Activated gamma-delta T cell (primary cell): ENCODE data around the gene ZNF407.

Source experiments
- DNase-seq: peaks from one replicate; lab custom pipeline; 2025; lab: John Stamatoyannopoulos, UW

ZNF407 gene

GRCh38 chr18:75053028-75053629 is 455.5 kb downstream of the ZNF407 start:
- no peak for DNase-seq

DNA sequence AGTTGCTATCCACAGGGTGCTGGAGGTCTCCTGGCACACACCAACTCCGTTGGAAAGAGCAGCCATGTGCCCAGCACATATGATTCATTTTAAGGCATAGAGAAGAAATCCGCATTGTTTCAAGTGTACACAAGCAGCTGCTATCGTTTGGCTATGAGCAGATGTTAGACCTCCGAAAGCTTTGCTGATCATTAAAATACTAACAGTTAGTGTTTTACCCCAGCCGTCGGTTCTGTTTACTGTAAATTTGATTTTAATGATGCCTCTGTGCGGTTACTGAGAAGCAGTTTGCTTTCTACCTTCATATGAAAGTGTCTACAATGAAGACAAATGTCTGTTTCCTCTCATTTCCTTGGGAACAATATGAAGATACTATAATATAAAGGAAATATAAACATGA is 456.4 kb downstream of the ZNF407 start:
- DNase-seq: no peak

DNA sequence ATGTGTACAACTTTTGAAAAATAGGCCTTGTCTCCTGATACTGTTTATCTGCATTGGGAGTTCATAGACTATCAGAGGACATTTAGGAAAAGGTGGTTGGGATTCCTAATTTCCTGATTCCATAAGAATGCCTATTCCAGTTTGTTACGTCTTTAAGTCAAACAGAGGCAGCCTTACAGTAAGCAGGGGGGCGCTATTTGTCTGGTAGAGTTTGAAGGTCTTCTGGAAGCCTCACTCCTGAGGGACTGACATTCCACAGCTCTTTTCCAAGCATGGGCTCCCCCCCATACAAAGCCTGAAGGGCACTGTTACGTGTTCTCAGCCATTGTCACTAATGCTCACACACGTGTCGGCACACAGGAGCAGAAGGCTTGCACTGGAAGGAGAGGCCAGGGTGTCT is 456.9 kb downstream of the ZNF407 start:
- DNase-seq: no peak

DNA sequence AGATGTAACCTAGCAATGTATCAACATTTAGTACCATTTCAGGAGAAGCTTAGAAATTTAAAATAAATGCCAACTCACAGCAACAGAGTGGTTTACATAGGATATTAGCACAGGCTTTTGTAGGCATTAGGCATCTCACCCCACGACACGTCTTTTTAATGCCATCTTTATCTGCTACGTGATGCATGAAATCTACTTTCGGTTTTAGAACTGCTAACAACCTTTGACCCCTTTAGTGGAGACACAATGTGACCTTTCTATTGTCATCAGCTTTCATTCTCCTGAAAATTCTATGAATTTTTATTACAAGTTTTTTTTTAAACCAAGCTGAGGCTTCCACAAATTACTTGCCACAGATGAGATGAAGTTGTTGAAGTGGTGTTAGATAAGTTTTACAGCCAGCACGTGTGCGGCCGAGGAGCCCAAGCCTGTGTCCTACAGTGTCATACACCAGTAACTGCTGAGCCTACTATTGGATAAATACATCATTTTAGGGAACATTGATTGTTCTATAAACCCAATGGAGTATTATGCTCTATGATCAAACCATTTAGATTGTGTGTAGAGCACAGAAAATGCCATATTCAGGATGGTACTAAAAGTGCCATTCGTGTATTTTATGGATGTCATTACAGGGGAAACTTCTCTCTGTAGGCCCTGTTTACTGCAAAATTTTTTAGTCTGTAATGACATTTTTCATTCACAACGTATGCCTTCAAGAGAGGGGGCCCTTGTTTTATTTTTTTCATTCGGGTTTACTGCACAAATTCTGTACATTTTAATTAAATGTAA is 459.7 kb downstream of the ZNF407 start:
- no peak for DNase-seq

GRCh38 chr18:75060185-75060584 is 462.5 kb downstream of the ZNF407 start:
- no peak for DNase-seq

GRCh38 chr18:75062297-75062886 is 464.7 kb downstream of the ZNF407 start:
- DNase-seq: no peak

DNA sequence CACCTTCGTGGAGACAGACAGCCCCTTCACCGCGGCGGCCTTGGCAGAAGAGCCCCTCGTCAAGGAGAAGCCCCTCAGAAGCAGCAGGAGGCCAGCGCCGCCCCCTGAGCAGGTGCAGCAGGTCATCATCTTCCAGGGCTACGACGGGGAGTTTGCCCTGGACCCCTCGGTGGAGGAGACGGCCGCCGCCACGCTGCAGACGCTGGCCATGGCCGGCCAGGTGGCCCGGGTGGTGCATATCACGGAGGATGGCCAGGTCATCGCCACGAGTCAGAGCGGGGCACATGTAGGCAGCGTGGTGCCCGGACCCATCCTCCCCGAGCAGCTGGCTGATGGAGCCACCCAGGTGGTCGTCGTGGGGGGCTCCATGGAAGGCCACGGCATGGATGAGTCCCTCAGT is 465.5 kb downstream of the ZNF407 start:
- no peak for DNase-seq

GRCh38 chr18:75063615-75064512 is 466.2 kb downstream of the ZNF407 start:
- no peak for DNase-seq

GRCh38 chr18:75064513-75064905 is 466.8 kb downstream of the ZNF407 start:
- DNase-seq: no peak

DNA sequence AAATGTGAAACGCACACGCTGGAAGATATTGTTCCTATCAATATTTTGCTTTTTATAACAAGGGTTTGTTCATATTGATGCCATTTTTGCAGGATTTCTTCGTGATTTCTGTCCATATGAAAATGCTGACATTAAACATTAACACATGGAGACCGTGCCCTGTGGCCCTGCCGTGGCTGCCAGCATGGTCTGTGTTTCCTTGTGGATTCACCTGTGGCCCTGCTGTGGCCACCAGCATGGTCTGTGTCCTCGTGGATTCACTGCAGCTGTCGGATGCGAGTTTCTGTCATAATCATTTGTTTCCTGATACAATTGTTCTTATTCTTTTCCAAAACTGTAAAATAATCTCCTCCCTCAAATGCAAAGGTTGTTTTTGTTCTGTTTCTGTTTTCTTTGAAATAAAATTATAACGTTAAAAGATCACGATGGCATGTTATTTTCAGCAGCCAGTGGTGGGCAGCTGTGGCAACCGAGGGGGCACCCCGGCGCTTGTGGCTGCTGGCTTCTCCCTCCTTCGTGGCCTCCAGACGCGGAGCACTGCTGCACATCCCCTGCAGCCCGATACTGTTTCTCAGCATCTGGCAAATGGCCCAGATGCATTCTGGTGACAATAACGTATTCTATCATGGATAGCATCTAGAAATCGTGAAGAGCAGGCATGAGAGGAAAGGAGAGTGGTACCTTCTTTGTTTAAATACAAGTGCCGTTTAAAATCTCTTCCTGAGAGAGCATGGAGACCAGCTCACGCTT is 467.8 kb downstream of the ZNF407 start:
- DNase-seq: no peak

DNA sequence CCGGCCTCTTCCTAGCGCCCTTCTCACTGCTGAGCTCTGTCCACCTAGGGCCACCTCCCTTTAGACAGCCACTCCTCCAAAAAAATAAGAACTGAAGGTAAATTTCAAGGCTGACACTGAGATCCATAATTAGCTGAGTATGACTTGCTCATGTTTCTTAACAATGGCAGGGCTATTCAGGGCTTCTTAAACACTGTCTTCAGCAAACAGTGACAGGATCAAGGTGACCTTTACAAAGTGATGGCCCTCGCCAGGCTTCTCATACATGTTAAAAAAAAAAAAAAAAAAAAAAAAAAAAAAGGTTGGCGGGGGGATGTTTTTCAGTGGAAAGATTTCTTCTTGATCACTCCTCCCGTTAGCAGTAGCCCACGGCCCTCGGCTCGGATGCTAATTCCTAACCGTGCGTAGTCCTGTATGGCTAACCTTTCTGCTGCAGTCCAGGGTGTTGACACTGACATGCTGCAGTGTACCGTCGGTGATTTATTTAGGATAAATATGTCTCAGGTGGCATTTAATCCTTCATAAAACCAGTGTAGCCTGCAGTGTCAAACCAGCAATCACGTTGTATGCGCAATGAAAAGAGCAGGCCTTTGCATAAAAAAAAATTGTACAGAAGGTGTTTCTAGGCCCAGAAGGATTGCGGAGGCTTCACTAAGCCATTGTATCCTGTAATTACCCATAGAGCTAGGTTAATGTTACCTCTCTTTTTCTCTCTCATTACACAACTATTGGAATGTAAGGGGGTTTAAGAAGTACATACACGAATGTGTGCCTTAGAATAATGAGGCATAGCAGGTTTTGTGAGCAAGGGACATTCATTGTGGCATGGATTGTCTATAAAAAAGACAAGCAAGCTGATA is 468.6 kb downstream of the ZNF407 start:
- no peak for DNase-seq

DNA sequence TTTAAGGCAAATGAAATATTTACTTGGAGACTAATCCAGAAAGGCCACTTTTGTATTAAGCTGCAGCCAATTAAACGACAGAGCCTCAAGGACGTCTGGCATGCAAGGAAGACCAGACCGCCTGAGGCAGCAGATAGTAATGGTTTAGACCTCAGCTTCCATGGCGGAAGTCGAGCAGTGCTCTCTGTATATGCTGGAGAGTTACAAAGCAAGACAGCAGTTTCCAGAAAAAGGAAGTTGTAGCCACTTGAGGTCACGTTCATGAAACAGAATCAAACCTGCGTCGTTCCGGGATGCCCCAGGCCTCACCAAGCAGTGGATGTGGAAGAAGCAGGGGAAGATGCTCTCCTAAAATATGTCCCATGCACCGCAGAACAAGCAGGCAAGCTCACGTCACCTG is 469.3 kb downstream of the ZNF407 start:
- no peak for DNase-seq

DNA sequence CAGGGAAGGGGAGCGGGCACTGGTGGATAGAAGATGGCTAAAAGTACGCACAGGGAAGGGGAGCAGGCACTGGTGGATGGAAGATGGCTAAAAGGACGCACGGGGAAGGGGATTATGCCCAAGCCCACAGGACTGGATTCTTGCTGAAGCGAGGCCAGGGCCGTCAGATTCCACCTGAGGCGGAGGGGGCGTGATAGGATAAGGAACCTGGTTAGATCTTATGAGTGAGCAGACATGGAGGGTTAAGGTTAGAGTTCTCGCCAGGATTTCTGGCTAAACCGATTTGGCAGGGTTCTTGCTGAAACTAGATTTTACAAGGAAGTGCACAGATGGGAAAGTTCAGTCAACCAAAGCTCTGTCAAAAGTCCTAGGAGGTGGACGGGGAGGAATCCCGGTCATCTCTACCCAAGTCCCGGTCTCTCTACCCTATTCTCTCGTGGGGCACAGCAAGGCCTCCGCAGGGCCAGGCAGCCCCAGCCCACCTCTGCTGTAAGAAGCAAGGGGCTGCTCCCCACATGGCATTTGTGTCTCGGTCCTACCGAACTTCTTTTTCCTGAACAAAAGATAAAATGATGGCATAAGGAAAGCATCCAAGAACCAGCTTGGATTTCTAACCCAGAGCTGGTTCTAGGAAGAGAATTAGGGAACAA is 470.5 kb downstream of the ZNF407 start:
- DNase-seq: no peak

DNA sequence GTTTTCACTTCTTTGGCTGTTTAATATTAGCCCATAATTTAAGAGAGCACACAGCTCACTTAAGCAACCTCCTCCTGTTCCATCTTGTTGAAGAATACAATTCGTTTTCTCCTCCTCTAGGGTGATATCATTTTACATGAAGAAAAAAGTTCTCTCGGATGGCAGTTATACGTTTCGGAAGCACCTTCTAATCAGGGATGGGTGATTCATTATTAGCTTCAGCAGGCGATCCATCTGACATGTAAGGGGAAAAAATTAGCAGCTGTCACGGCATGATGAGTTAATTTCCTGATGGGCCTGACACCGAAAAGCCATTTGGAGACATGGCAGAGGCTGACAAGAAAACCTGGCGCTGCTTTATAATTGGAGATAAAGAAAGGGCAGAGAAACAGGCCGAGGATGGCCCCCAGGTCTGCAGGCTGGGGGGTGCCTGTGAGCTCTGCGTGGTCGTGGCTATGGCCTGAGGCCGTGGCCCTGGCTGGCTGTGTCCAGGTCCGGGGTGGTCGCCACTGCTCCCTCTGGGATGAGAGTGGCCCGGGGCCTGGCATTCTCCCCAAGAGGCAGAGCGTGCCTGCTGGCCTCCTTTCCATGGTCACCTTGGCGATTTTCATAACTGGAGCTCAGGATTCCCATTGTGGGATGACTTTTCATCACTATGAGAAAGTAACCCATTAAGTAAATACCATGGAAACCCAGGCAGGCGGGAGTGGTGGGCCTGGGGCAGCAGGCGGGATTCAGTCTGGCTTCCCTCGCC is 471.2 kb downstream of the ZNF407 start:
- no peak for DNase-seq

DNA sequence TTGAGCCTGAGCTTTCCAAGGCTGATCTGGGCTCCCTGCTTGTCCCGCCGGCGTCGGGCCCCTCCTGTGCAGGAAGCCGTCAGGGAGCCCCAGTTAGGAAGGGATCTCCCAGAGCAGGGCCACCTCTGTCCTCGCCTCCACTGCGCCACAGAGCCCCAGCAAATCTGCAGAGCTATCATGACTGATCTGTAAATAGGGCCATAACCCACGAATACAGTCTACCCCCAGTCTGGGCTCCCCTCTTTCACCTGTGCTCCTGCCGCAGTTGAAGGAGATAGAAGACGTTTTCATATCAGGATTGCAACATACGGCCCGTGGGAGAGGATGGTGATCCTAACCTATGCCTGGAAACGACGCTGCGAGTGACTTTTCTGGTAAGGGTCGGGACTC is 472.6 kb downstream of the ZNF407 start:
- DNase-seq: no peak

GRCh38 chr18:75070625-75071483 is 473.2 kb downstream of the ZNF407 start:
- DNase-seq: no peak

DNA sequence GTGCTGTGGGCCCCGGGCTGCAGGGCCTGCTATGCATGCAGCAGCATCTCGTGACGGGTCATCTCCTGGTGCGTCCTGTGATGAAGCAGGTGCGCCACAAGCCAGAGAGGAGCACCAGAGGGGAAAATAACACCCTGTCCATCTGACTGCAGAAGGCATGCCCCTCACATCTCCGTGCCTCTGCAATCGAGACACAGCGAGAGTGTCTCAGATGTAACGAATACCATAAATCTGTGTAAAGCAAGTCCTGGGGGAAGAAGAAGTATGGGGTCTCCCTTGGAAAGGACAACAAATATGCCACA is 473.8 kb downstream of the ZNF407 start:
- DNase-seq: peak; percentile 19

DNA sequence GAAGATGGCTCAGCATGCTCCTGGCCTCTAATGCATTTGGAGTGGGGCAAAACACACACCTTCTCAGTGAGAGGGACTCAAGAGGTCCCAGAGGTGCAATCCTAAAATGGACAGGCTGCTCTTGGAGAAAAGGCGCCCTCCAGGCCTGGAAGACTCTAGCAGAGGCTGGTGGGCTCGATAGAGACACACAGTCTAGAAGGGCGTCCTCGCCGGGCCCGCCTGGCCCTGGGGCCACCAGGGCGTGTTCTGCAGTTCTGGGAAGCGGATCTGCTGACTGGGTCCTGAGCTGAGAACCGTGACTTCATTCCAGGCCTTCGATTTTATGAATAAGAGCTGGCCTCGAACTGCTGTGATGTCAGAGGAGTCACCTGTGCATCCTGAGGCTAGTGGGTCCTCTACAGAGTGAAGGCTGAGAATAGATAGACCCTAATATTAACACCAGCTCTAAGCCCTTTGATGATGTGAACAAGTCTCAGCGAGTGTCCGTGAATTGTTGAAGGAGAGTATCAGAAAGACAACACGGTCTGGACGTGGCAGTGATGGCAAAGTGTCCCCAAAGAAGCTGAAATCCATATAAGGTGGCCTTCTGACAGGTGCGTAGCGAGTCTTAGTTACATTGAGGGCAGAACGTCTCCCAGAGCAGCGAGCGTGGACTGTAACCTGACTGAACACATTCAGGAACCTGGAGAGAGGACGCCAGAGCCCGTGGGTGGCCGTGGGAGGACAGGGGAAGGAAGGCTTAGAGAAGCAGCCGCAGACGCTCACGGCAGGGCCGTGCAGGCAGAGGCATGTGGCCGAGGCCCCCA is 474.4 kb downstream of the ZNF407 start:
- no peak for DNase-seq
